HuH-7 (cell line): ENCODE data around the gene TSPYL1.
A peak's percentile ranks its signal among the peaks of the same experiment; 100 is the strongest.
"Not testable (repeated sequence)": the region's sequence is repeated elsewhere in the genome, so short reads cannot be mapped to it uniquely, and the experiment has no call there.

Source experiments
- DNase-seq: peaks from one replicate; pipeline ENCODE4 v3.0.0; 2011; ENCODE audit warnings: low spot score

The TSPYL1 gene

GRCh38 chr6:116292553-116292952 is 12.8 kb upstream of the TSPYL1 start:
- no peak for DNase-seq

GRCh38 chr6:116291701-116292396 is 12.1 kb upstream of the TSPYL1 start:
- no peak for DNase-seq

DNA sequence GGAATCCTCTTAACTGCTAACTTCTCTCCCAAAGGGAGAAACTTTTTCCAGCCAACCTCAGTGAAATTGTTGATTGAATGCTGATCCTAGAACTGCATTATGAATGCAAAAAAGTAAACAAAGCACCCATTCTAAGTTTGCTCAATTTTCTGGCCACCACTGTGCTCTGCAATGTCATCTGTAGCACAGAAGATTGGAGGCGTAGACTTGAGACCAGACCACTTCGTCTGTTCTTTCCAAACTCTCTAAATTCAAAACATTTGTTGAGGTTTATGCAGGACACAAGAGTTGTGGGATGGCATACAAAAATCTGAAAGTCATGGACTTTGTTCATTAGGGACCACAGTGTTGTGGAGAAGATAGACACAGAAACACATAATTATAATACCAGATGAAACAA is 11.1 kb upstream of the TSPYL1 start:
- no peak for DNase-seq

- no peak for DNase-seq
Observed at GRCh38 chr6:116289876-116290275, 10.1 kb upstream of the TSPYL1 start.

DNA sequence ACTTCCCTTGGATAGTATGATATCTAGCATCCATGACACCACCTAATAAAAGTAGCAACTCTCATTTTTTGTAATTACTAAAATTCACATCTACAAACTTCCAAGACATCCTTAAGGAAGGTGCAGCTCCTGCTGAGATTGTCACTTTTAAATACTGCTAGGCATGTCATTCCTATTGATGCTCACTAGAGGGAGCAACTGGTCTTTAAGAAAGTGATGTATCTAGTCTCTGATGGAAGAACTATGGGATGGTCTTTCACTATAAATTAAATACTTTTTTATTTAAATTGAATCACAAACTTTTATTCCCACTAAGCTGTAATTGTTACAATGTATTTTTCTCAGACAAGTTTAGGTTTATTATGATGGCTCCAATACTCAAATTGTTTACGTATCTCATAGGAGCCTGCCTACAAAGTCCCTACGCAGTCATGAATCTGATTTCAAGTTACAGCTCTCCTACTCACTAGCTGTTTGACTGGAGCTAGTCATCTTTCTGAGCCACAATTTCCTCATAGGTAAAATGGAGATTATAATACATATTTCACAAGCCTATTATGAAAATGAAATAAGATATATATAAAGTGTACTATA is 8.1 kb upstream of the TSPYL1 start:
- DNase-seq = no peak

DNA sequence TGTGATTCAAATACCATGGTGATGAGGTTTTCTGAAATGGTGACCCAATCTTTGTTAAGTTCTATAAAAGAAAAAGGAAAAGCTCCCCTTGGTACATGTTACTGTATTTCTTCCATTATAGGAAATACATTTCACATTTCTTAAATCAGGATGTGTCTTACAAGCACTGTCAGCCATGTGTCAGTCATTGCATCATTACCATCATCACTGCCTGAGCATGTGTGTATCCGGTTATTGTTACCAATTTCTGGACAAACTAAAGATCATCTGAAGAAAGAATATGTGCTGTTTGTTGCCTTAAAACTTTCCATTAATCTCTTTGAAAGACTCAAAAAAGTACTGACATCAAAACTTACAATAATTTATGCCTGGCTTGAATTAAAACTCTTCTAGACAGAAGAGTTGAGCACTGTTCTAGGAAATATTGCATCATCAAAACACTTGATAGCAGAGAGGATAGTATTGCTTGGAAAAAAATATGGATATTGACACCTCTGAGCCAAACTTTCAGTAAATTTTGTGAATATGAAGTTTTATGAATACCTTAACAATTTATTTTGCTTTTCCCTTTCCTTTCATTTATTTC is 7.1 kb upstream of the TSPYL1 start:
- no peak for DNase-seq

DNA sequence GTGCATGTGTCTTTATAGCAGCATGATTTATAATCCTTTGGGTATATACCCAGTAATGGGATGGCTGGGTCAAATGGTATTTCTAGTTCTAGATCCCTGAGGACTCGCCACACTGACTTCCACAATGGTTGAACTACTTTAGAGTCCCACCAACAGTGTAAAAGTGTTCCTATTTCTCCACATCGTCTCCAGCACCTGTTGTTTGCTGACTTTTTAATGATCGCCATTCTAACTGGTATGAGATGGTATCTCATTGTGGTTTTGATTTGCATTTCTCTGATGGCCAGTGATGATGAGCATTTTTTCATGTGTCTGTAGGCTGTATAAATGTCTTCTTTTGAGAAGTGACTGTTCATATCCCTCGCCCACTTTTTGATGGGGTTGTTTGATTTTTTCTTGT is 5.3 kb upstream of the TSPYL1 start:
- DNase-seq = not testable (repeated sequence)

- no peak for DNase-seq
Observed at GRCh38 chr6:116283191-116283590, 3.5 kb upstream of the TSPYL1 start.

DNA sequence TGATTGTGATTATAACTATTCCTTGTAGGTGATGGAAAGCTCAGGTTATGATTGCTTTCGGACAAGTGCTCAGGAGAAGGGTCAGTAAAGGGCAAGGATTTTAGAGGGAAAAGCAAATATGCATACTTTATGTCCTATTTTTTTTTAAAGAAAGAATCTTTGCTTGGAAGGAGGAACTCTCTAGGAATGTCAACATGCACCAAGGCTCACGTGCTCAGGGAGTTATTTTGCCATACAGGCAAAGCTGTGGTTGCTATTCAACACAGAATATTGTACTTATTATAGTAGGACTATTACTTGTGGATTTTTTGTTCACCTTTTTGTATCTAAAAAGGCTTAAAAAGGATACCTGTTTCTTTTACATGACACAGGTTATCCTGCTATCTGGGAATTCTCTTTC is 3.0 kb upstream of the TSPYL1 start:
- DNase-seq = no peak

DNA sequence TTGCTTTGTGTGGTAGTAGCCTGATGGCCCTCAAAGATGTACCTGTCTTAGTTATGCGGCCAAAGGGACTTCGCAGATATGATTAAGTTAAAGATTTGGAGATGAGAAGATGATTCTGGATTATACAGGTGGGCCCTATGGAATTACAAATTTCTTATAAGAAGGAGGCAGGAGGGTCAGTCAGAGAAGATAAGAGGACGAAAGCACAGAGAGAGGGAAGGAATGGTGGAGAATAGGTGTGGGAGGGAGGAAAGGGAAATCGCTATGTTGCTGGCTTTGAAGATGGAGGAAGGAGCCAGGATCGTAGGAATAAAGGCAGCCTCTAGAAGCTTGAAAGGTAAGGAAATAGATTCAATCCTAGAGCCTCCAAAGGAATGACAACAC is 1.2 kb upstream of the TSPYL1 start:
- DNase-seq = no peak

- DNase-seq = no peak
Observed at GRCh38 chr6:116280161-116280932, 617 bp upstream of the TSPYL1 start.

DNA sequence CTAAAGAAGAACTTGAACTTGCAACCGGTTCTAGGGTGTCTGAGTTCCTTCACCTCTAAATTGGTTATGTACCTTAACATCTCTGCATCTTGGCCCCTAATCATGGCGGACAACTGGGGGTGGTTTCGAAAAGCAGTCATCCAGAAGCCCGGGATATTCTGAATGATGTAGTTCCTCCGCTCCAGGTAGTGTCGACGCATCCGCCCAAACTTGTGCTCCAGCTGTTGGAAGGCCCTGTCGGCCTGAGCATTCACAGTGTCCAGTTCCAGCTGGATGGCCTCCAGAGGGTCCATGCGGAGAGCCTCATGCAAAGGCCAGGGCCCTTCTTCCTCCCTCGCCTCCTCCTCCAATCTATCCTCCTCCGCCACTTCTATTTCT is 887 bp downstream of the TSPYL1 start:
- DNase-seq = no peak

DNA sequence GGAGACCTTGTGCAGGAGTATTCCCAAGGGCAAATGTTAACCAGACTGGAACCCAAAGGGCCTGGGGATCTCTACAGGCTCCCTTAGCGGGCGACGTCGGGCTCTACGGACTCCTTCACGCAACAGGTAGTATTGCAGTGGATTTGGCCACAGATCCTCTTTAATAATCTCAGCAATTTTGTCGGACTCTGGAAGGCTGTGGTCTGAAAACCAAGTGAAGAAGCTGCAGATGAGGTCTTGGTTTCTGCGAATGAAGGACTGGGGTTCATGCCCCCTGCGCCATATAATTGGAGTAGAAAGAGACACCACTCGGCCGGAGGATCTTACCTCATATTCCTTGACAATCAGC is 1.3 kb downstream of the TSPYL1 start:
- DNase-seq = no peak

DNA sequence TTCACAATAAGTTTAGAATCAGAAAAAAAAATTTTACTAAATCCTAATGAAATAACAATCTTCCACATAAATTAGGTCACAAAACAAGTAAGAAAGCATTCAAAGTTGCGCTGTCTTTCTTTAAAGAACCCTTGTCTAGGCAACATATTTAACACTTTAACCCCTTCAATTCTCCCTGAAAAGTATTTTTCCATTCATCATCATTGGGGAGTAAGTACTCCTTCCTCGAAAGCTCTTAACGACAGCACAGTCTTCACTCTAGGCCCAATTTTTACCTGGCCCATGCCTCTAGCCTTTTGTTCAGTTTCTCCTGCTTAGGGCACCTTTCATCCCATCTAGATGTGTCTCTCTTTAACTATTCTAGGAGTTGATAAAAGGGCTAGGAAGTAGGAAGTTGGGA is 2.6 kb downstream of the TSPYL1 start:
- no peak for DNase-seq

DNA sequence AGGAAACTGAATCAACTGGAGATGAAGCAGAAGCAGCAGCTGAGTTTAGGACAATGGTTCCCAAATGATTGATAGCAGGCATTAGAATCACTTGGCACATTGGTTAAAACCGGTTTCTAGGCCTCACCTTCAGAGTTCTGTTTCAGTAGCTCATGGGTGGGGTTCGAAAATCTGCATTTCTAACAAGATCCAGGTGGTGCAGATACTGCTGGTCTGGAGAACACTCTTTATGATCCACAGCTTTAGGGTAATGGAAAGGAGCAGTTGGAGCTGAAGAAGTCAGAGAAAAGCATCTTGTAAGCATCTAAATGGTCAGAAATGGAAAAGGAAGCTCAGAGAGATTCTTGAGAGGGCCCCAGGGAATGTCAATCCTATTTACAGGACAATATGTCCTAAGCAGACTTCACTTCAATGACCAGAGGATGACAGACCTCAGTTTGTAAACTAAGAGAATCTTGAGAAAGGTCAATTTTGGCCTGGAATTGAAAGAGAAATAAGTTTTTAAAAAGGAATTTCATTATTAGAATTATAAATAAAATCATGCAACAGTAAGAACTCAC is 8.5 kb downstream of the TSPYL1 start:
- DNase-seq = no peak

DNA sequence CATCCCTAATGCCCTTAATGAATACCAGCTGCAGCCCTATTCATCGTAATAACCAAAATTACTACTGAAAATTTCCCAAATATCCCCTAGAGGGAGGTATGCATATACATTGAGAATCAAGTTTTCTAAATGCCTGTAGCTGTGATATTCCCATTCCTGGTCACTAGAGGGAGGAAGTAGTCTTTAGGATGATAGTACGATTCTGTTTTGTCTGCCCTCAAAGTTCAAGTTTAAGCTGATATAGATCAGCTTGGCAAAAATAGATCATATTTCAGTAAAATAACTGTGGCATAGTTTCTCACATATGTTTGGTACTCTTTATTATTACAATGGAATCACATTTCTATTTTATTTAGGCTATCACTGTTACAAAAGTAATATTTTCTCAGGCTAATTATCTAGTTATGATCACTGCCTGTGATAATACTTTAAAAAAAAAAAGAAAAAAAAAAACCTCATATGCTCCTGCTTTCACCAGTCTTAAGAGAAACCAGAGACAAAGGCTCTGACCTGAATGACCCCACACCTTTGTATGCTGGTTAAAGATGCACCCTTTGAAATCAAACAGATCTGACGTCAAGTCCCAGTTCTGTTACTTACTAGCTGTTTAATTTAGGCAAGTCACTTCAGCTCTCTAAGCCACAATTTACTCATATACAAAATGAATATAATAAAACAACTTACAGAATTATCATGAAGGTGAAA is 11.0 kb downstream of the TSPYL1 start:
- DNase-seq = peak; percentile 62

DNA sequence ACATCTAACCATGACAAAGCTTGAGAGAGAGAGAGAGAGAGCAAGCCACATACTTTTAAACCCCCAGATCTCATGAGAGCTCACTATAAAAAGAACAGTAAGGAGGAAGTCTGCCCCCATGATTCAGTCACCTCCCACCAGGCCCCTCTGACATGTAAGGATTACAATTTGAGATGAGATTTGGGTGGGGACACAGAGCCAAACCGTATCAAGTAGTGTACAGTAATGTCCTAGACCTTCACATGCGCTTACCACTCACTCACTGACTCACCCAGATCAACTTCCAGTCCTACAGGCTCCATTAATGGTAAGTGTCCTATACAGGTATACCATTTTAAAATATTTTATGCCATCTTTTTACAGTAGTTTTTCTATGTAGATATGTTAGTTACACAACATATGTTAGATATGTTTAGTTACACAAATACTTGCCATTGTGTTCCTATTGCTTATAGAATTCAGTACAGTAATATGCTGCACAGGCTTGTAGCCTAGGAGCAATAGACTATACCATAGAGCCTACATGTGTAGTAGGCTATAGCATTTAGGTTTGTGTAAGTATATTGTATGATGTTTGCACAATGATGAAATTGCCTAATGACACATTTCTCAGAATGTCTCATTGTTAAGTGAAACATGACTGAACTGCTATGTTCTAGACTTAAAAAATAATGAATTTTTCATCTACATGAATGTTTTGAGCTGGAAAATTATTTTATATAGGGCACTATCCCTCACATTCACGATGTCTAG is 11.7 kb downstream of the TSPYL1 start:
- no peak for DNase-seq

DNA sequence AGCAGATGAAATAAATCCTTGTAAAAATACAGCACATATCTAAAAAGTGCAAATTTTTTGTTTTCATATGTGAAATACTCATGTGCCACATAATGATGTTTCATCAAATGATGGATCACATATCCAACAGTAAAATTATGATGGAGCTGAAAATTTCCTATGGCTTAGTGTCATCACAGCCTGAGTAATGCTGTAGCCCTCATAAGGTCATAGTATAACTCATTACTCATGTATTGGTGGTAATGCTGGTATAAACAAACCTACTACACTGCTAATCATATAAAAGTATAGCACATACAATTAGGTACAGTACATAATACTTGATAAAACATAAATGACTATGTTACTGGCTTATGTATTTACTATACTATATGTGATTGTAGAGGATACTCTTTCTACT is 12.9 kb downstream of the TSPYL1 start:
- DNase-seq = no peak

- DNase-seq = no peak
Observed at GRCh38 chr6:116265041-116265829, 14.5 kb downstream of the TSPYL1 start.

GRCh38 chr6:116263353-116263752 is 16.4 kb downstream of the TSPYL1 start:
- DNase-seq = no peak

DNA sequence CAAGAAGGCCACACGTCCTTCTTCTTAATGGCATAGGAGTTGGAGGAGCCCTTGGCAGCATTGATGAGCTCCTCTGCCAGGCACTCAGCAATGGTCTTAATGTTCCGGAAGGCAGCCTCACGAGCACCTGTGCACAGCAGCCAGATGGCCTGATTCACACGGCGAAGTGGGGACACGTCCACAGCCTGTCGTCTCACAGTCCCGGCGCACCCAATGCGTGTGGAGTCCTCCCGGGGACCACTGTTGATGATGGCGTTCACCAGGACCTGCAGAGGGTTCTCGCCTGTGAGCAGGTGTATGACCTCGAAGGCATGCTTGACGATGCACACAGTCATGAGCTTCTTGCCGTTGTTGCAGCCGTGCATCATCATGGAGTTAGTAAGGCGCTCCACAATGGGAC is 21.2 kb downstream of the TSPYL1 start:
- DNase-seq = no peak
